Left kidney (tissue), 2 donors: Measurements from ENCODE around the gene TNNC1. TPM values are rescaled to one million over a fixed set of nuclear protein-coding genes. Genes with fewer than 3 reads are reported as not detected.

Experiments
- DNase-seq: peaks from one replicate; pipeline ENCODE4 v3.0.0-alpha.2; 2013
- polyA plus RNA-seq: library from polyadenylated mRNA; unstranded; fragments of 120-200 nt; gene quantifications from one replicate; pipeline ENCODE4 v1.2.1, GENCODE V29; 2013; ENCODE audit not compliant: insufficient read length

The TNNC1 gene
- polyA plus RNA-seq, 1 donor: 6.2 TPM

GRCh38 chr3:52432225-52432624 lies 21.6 kb downstream of the TNNC1 start:
- no peak for DNase-seq

GRCh38 chr3:52431459-52432223 lies 22.2 kb downstream of the TNNC1 start:
- DNase-seq: no peak

GRCh38 chr3:52430416-52430810 lies 23.4 kb downstream of the TNNC1 start:
- no peak for DNase-seq

- DNase-seq: no peak
Observed at GRCh38 chr3:52429779-52430415, 23.9 kb downstream of the TNNC1 start.

- DNase-seq: no peak
Observed at GRCh38 chr3:52429031-52429430, 24.8 kb downstream of the TNNC1 start.

GRCh38 chr3:52428151-52429005 lies 25.5 kb downstream of the TNNC1 start:
- DNase-seq: peak; percentile 68

GRCh38 chr3:52423173-52423572 lies 30.7 kb downstream of the TNNC1 start:
- no peak for DNase-seq

GRCh38 chr3:52422669-52423068 lies 31.2 kb downstream of the TNNC1 start:
- no peak for DNase-seq

- no peak for DNase-seq
Observed at GRCh38 chr3:52420388-52420787, 33.5 kb downstream of the TNNC1 start.

GRCh38 chr3:52415800-52416199 lies 38.0 kb downstream of the TNNC1 start:
- no peak for DNase-seq

- no peak for DNase-seq
Observed at GRCh38 chr3:52408466-52408865, 45.4 kb downstream of the TNNC1 start.

- DNase-seq: no peak
Observed at GRCh38 chr3:52407779-52408178, 46.1 kb downstream of the TNNC1 start.

GRCh38 chr3:52406791-52407510 lies 46.9 kb downstream of the TNNC1 start:
- DNase-seq: no peak

- DNase-seq: no peak
Observed at GRCh38 chr3:52406231-52406661, 47.6 kb downstream of the TNNC1 start.

GRCh38 chr3:52405601-52406110 lies 48.2 kb downstream of the TNNC1 start:
- DNase-seq: no peak

GRCh38 chr3:52405066-52405465 lies 48.8 kb downstream of the TNNC1 start:
- no peak for DNase-seq

- DNase-seq: no peak
Observed at GRCh38 chr3:52404391-52404790, 49.5 kb downstream of the TNNC1 start.

GRCh38 chr3:52403955-52404354 lies 49.9 kb downstream of the TNNC1 start:
- no peak for DNase-seq

GRCh38 chr3:52403271-52403841 lies 50.5 kb downstream of the TNNC1 start:
- DNase-seq: no peak

- DNase-seq: no peak
Observed at GRCh38 chr3:52402706-52403270, 51.1 kb downstream of the TNNC1 start.

- no peak for DNase-seq
Observed at GRCh38 chr3:52402101-52402521, 51.7 kb downstream of the TNNC1 start.
